Upper lobe of right lung (tissue), 1 donor: ENCODE measurements around the gene GPC4. TPM values are rescaled to one million over a fixed set of nuclear protein-coding genes. Genes with fewer than 3 reads are reported as not detected.

Experiments used
- ATAC-seq: fragments of 200-7000 bp; cut with Tn5 transposase; one replicate; pipeline ENCODE4 v1.9.1; 2020; ENCODE audit warnings: mild to moderate bottlenecking, moderate library complexity
- DNase-seq: peaks from one replicate; pipeline ENCODE4 v3.0.0-alpha.2; 2020
- H3K27ac ChIP-seq: fragments of 200-600 bp; one replicate; pipeline ENCODE4 v1.8.0; 2022
- H3K27me3 ChIP-seq: fragments of 200-600 bp; one replicate; pipeline ENCODE4 v1.8.0; 2022; ENCODE audit warnings: mild to moderate bottlenecking
- H3K36me3 ChIP-seq: fragments of 200-600 bp; one replicate; pipeline ENCODE4 v1.8.0; 2022
- H3K4me1 ChIP-seq: fragments of 200-600 bp; one replicate; pipeline ENCODE4 v1.8.0; 2022
- H3K4me3 ChIP-seq: fragments of 200-600 bp; one replicate; pipeline ENCODE4 v1.8.0; 2022; ENCODE audit warnings: mild to moderate bottlenecking
- H3K9me3 ChIP-seq: fragments of 200-600 bp; one replicate; pipeline ENCODE4 v1.8.0; 2022
- CTCF ChIP-seq: fragments of 200-600 bp; IDR thresholded peaks from one replicate; pipeline ENCODE4 v1.8.0; 2022; ENCODE audit warnings: antibody characterized with exemption
- intact Hi-C: fragments of 100-400 bp; cut with DNase I; formaldehyde crosslinking; loops from one replicate; pipeline ENCODE4 v1.11.0; 2022
- total RNA-seq: library from RNA; stranded (reverse); fragmentation: NEBNext Ultra II Directional; extraction: Animal tissue kit (Norgen Biotek cat#: 25700); gene quantifications from one replicate; pipeline ENCODE4 v1.2.1, GENCODE V29; 2021
- donor health status: DM: no; HTN: yes; CAD: no; lungs with severe emphysema.

Gene GPC4
- total RNA-seq, 1 donor from 2014 or later, result 55.5 TPM

- no peaks in the 10 kb centered on the region for H3K4me1 ChIP-seq
- H3K4me3 ChIP-seq, result no peak overlapping the region
- H3K27ac ChIP-seq, result no peak overlapping the region
- intact Hi-C loops, result no loop called here
- ATAC-seq, result no peak
- no peaks in the 10 kb centered on the region for H3K9me3 ChIP-seq
- H3K27me3 ChIP-seq, result no peaks in the 10 kb centered on the region
- H3K36me3 ChIP-seq, result no peaks in the 10 kb centered on the region
- TF ChIP-seq CTCF, result no peak
- DNase-seq, result no peak
These were observed 109.9 kb downstream of the GPC4 start for GRCh38 chrX:133305348-133305747.

- Histone ChIP-seq H3K27ac (no peak overlapping the region), H3K4me1 (no peaks in the 10 kb centered on the region), H3K9me3 (no peaks in the 10 kb centered on the region), H3K4me3 (no peak overlapping the region), H3K27me3 (no peaks in the 10 kb centered on the region), H3K36me3 (no peaks in the 10 kb centered on the region)
- intact Hi-C loops, result no loop called here
- no peak for TF ChIP-seq CTCF
- ATAC-seq, result no peak
- DNase-seq, result no peak
These were observed 112.4 kb downstream of the GPC4 start for GRCh38 chrX:133302775-133303445.

GRCh38 chrX:133300591-133300990, 114.7 kb downstream of the GPC4 start:
- no peak for ATAC-seq
- H3K27me3 ChIP-seq, result no peaks in the 10 kb centered on the region

GRCh38 chrX:133297284-133297683, 118.0 kb downstream of the GPC4 start:
- Histone ChIP-seq H3K4me3 (no peak overlapping the region), H3K4me1 (no peaks in the 10 kb centered on the region), H3K27me3 (no peaks in the 10 kb centered on the region), H3K9me3 (no peaks in the 10 kb centered on the region), H3K36me3 (no peaks in the 10 kb centered on the region), H3K27ac (no peak overlapping the region)
- no peak for ATAC-seq
- no peak for TF ChIP-seq CTCF
- intact Hi-C loops, result no loop called here
- no peak for DNase-seq

More at GRCh38 chrX:133300591-133300990, 114.7 kb downstream of the GPC4 start:
- no peak for DNase-seq
- no peak for TF ChIP-seq CTCF
- no peaks in the 10 kb centered on the region for H3K9me3 ChIP-seq
- H3K4me3 ChIP-seq, result no peak overlapping the region
- intact Hi-C loops, result no loop called here
- no peaks in the 10 kb centered on the region for H3K4me1 ChIP-seq
- H3K36me3 ChIP-seq, result no peaks in the 10 kb centered on the region
- no peak overlapping the region for H3K27ac ChIP-seq

- no peaks in the 10 kb centered on the region for H3K27me3 ChIP-seq
- DNase-seq (no peak), ATAC-seq (no peak)
These were observed 121.2 kb downstream of the GPC4 start for GRCh38 chrX:133294126-133294525.

More at GRCh38 chrX:133294126-133294525, 121.2 kb downstream of the GPC4 start:
- H3K4me3 ChIP-seq, result no peak overlapping the region
- no peak for TF ChIP-seq CTCF
- no peaks in the 10 kb centered on the region for H3K36me3 ChIP-seq
- H3K4me1 ChIP-seq, result no peaks in the 10 kb centered on the region
- no peak overlapping the region for H3K27ac ChIP-seq
- intact Hi-C loops, result no loop called here
- H3K9me3 ChIP-seq, result no peaks in the 10 kb centered on the region
